ENCODE measurements around the gene TCERG1L.

Gene TCERG1L

DNA sequence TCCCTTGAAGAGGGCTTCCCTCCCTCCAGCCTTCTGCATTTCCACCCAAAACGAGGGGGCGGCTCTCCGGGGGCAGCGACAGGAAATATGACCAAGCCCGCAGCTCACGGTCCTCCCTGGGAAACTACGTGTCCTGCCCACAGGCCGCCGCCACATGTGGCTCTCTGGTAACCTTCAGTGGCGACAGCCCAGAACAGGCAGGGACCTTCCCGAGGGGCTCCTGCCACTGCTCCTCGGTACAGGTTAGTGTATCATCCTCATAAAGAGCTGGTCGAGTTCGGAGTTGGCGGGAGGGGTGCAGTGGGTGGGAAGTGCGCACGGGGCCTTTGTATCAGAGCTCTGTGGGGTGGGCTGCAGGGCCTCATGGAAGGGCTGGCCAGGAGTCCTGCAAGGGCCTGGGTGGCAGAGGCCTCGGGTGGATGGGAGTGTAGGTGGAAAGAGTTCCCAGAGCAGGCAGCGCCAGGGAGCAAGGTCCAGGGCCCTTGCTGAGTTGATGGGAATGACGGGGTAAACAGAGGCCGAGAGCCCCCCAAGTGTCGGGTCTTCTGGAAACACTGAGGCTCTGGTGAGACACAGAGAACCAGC is 66.0 kb downstream of the TCERG1L start:
- no peak overlapping the region for H3K27ac ChIP-seq
- no peak overlapping the region for H3K4me3 ChIP-seq (ENCODE audit: low read depth, low read length)
- TF ChIP-seq, protein P1, sequence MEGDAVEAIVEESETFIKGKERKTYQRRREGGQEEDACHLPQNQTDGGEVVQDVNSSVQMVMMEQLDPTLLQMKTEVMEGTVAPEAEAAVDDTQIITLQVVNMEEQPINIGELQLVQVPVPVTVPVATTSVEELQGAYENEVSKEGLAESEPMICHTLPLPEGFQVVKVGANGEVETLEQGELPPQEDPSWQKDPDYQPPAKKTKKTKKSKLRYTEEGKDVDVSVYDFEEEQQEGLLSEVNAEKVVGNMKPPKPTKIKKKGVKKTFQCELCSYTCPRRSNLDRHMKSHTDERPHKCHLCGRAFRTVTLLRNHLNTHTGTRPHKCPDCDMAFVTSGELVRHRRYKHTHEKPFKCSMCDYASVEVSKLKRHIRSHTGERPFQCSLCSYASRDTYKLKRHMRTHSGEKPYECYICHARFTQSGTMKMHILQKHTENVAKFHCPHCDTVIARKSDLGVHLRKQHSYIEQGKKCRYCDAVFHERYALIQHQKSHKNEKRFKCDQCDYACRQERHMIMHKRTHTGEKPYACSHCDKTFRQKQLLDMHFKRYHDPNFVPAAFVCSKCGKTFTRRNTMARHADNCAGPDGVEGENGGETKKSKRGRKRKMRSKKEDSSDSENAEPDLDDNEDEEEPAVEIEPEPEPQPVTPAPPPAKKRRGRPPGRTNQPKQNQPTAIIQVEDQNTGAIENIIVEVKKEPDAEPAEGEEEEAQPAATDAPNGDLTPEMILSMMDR (IDR thresholded peaks at IDR 0.05; ENCODE audit: low read depth, low read length) = no peak
- no peaks in the 10 kb centered on the region for H3K36me3 ChIP-seq
- DNase-seq = no peak
- no peaks in the 10 kb centered on the region for H3K9me3 ChIP-seq (ENCODE audit: severe bottlenecking)
- no peaks in the 10 kb centered on the region for H3K27me3 ChIP-seq (ENCODE audit: insufficient read depth, low read depth, severe bottlenecking)

DNA sequence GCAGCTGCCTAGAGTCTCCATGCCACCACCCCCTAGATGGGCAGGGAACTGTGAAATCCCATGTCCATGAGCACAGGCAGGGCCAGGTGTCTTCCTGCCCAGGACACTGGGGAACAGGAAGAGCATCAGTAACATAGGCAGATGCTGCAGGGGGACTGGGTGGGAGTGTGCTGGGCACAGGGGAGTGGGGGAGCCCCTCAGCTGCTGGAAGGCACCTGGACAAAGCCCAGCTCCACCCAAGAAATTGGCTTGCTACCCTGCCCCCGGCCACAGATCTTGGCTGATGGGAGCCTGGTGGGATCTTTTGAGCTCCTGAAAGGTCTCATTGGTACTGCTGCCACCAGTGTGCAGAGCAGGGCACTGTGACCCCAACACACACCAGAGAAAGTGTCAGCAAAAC is 66.7 kb downstream of the TCERG1L start:
- no peaks in the 10 kb centered on the region for H3K9me3 ChIP-seq (ENCODE audit: severe bottlenecking)
- no peak overlapping the region for H3K27ac ChIP-seq
- H3K4me3 ChIP-seq (ENCODE audit: low read depth, low read length) = no peak overlapping the region
- no peaks in the 10 kb centered on the region for H3K36me3 ChIP-seq
- TF ChIP-seq, protein P1 (IDR thresholded peaks at IDR 0.05; ENCODE audit: low read depth, low read length) = no peak
- no peak for DNase-seq
- H3K27me3 ChIP-seq (ENCODE audit: insufficient read depth, low read depth, severe bottlenecking) = no peaks in the 10 kb centered on the region

DNA sequence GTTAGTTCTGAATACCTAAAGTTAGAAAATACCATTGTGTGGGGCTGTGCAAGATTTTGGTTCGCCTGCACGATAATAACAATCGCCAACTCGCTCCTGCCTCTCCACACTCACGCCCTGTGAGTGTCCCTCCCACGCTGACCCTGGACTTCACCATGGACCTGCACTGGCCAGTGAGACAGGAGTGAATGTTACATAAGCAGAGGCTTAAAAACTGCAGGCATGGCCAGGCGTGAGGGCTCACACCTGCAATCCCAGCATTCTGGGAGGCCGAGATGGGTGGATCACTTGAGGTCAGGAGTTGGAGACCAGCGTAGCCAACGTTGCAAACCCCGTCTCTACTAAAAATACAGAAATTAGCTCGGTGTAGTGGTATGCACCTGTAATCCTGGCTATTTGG is 68.4 kb downstream of the TCERG1L start:
- H3K36me3 ChIP-seq = no peaks in the 10 kb centered on the region
- H3K27me3 ChIP-seq (ENCODE audit: insufficient read depth, low read depth, severe bottlenecking) = no peaks in the 10 kb centered on the region
- no peak for DNase-seq
- H3K4me3 ChIP-seq (ENCODE audit: low read depth, low read length) = no peak overlapping the region
- no peak overlapping the region for H3K27ac ChIP-seq
- TF ChIP-seq, protein P1 (IDR thresholded peaks at IDR 0.05; ENCODE audit: low read depth, low read length) = no peak
- no peaks in the 10 kb centered on the region for H3K9me3 ChIP-seq (ENCODE audit: severe bottlenecking)

DNA sequence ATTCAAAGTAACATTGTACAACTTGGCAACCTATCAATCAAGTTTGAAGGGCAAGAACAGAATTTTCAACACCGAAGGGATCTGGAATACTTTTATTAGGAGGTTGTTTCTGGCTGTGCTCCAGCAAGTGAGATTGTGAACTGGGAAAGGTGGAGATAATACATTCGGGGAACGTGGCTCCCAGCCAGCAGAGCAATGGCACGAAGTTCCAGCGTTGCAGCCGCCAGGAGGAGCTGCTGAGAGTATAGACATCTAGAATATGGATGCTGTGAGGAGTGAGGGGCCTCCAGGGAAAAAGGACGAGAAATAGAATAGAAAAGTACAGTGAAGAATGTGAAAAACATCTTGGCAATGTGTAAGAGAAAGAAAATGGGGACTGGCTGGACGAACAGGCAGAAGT is 69.5 kb downstream of the TCERG1L start:
- Histone ChIP-seq H3K27ac (no peak overlapping the region), H3K4me3 (ENCODE audit: low read depth, low read length) (no peak overlapping the region), H3K36me3 (no peaks in the 10 kb centered on the region), H3K9me3 (ENCODE audit: severe bottlenecking) (no peaks in the 10 kb centered on the region), H3K27me3 (ENCODE audit: insufficient read depth, low read depth, severe bottlenecking) (no peaks in the 10 kb centered on the region)
- TF ChIP-seq, protein P1 (IDR thresholded peaks at IDR 0.05; ENCODE audit: low read depth, low read length) = no peak
- no peak for DNase-seq

DNA sequence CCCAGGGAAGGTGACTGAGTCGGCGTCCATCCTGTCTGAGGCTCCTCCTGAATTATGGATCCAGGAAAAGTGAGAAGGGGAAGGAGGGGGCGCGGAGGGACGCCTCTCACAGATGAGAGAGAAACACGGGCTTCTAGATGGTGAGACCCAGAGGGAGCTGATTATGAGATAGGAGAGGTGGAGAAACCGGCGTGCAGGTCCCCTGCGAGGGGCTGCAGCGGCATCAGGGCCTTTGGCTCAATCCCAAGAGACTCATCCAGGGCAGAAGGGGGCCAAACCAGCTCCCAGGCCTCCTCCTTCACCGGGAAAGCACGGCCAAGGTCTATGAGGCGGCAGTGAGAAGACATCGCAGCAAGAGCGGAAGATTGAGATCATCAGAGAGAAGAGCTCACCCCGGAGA is 70.8 kb downstream of the TCERG1L start:
- no peaks in the 10 kb centered on the region for H3K9me3 ChIP-seq (ENCODE audit: severe bottlenecking)
- no peak overlapping the region for H3K4me3 ChIP-seq (ENCODE audit: low read depth, low read length)
- TF ChIP-seq, protein P1 (IDR thresholded peaks at IDR 0.05; ENCODE audit: low read depth, low read length) = no peak

DNA sequence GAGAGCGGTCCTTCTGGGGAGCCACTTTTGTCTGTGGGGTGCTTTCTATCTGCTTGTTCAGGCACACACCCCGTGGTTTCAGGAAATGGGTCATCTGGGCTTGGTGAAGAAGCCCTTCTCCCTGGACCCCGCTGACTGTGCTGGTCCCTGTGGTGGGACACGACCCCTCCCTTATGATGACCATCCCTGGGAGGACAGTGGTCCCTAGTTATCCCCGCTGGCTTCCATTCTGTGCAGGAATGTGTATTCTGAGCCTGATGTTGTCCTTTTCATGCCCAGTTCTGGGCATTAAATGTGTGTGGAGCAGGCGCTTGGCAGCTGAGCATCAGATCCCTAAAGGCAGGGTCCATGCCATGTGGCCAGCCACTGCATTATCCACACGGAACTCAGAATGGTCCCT is 71.6 kb downstream of the TCERG1L start:
- TF ChIP-seq, protein P1 (IDR thresholded peaks at IDR 0.05; ENCODE audit: low read depth, low read length) = no peak
- H3K36me3 ChIP-seq = no peaks in the 10 kb centered on the region
- H3K27ac ChIP-seq = no peak overlapping the region
- H3K4me3 ChIP-seq (ENCODE audit: low read depth, low read length) = no peak overlapping the region
- H3K27me3 ChIP-seq (ENCODE audit: insufficient read depth, low read depth, severe bottlenecking) = no peaks in the 10 kb centered on the region
- no peaks in the 10 kb centered on the region for H3K9me3 ChIP-seq (ENCODE audit: severe bottlenecking)
- no peak for DNase-seq

More for the DNA sequence above, 70.8 kb downstream of the TCERG1L start:
- Histone ChIP-seq H3K27me3 (ENCODE audit: insufficient read depth, low read depth, severe bottlenecking) (no peaks in the 10 kb centered on the region), H3K36me3 (no peaks in the 10 kb centered on the region), H3K27ac (no peak overlapping the region)
- no peak for DNase-seq

Measured in WERI-Rb-1 (cell line).